ENCODE data around the gene ELMO1. TPM values are rescaled to one million over a fixed set of nuclear protein-coding genes. Genes with fewer than 3 reads are reported as not detected.

ELMO1 gene
- total RNA-seq, 2 donors from 2014 or later = 66.0 to 72.2 TPM

- Histone ChIP-seq H3K36me3 (no peaks in the 10 kb centered on the region), H3K4me1 (ENCODE audit: control insufficient read depth in 1 of 2, low read depth in 2 of 2) (peaks cover 15 to 32% of the 10 kb centered on the region in 2 donors), H3K27me3 (replicated peaks; ENCODE audit: insufficient read depth) (no peaks in the 10 kb centered on the region), H3K9me3 (no peaks in the 10 kb centered on the region), H3K4me3 (no peak overlapping the region), H3K27ac (no peak overlapping the region)
- ATAC-seq (ENCODE audit: insufficient number of reproducible peaks, low FRiP score, low read depth) (no peak), DNase-seq (ENCODE audit: low spot score) (no peak)
- no peak for TF ChIP-seq CTCF (IDR thresholded peaks at IDR 0.05)
These were observed 363.1 kb downstream of the ELMO1 start for GRCh38 chr7:37085600-37085999.

GRCh38 chr7:37084303-37084702 is 364.4 kb downstream of the ELMO1 start:
- no peak for ATAC-seq (ENCODE audit: insufficient number of reproducible peaks, low FRiP score, low read depth)
- no peaks in the 10 kb centered on the region for H3K9me3 ChIP-seq

GRCh38 chr7:37083311-37084096 is 365.2 kb downstream of the ELMO1 start:
- H3K27ac ChIP-seq = peak overlapping the region; percentile 58 to 60
- H3K4me3 ChIP-seq = no peak overlapping the region
- no peaks in the 10 kb centered on the region for H3K36me3 ChIP-seq
- ATAC-seq (ENCODE audit: insufficient number of reproducible peaks, low FRiP score, low read depth) = peak; percentile 69
- DNase-seq (ENCODE audit: low spot score) = no peak
- no peak for TF ChIP-seq CTCF (IDR thresholded peaks at IDR 0.05)
- H3K27me3 ChIP-seq (replicated peaks; ENCODE audit: insufficient read depth) = no peaks in the 10 kb centered on the region
- H3K4me1 ChIP-seq (ENCODE audit: control insufficient read depth in 1 of 2, low read depth in 2 of 2) = peaks cover 8 to 20% of the 10 kb centered on the region in 2 donors
- no peaks in the 10 kb centered on the region for H3K9me3 ChIP-seq

More at GRCh38 chr7:37084303-37084702, 364.4 kb downstream of the ELMO1 start:
- TF ChIP-seq CTCF (IDR thresholded peaks at IDR 0.05) = no peak
- Histone ChIP-seq H3K36me3 (no peaks in the 10 kb centered on the region), H3K27me3 (replicated peaks; ENCODE audit: insufficient read depth) (no peaks in the 10 kb centered on the region), H3K4me3 (no peak overlapping the region), H3K27ac (peak overlapping the region in 1 of 2 donors; percentile 58), H3K4me1 (ENCODE audit: control insufficient read depth in 1 of 2, low read depth in 2 of 2) (peaks cover 8 to 20% of the 10 kb centered on the region in 2 donors)
- DNase-seq (ENCODE audit: low spot score) = no peak

- ATAC-seq (ENCODE audit: insufficient number of reproducible peaks, low FRiP score, low read depth) = no peak
- no peaks in the 10 kb centered on the region for H3K9me3 ChIP-seq
- no peak overlapping the region for H3K4me3 ChIP-seq
- peaks cover 8 to 20% of the 10 kb centered on the region in 2 donors for H3K4me1 ChIP-seq (ENCODE audit: control insufficient read depth in 1 of 2, low read depth in 2 of 2)
- H3K27me3 ChIP-seq (replicated peaks; ENCODE audit: insufficient read depth) = no peaks in the 10 kb centered on the region
- no peak for TF ChIP-seq CTCF (IDR thresholded peaks at IDR 0.05)
- H3K27ac ChIP-seq = no peak overlapping the region
- no peak for DNase-seq (ENCODE audit: low spot score)
- no peaks in the 10 kb centered on the region for H3K36me3 ChIP-seq
These were observed 367.2 kb downstream of the ELMO1 start for GRCh38 chr7:37081436-37081835.

- no peak for DNase-seq (ENCODE audit: low spot score)
- Histone ChIP-seq H3K36me3 (no peaks in the 10 kb centered on the region), H3K4me1 (ENCODE audit: control insufficient read depth in 1 of 2, low read depth in 2 of 2) (peaks cover 8 to 20% of the 10 kb centered on the region in 2 donors), H3K4me3 (no peak overlapping the region), H3K27me3 (replicated peaks; ENCODE audit: insufficient read depth) (no peaks in the 10 kb centered on the region), H3K27ac (no peak overlapping the region), H3K9me3 (no peaks in the 10 kb centered on the region)
- no peak for TF ChIP-seq CTCF (IDR thresholded peaks at IDR 0.05)
- no peak for ATAC-seq (ENCODE audit: insufficient number of reproducible peaks, low FRiP score, low read depth)
These were observed 369.2 kb downstream of the ELMO1 start for GRCh38 chr7:37079420-37079819.

All from thoracic aorta (tissue), 2 donors.